ENCODE data around the gene ATP6V1F.

ATP6V1F gene

DNA sequence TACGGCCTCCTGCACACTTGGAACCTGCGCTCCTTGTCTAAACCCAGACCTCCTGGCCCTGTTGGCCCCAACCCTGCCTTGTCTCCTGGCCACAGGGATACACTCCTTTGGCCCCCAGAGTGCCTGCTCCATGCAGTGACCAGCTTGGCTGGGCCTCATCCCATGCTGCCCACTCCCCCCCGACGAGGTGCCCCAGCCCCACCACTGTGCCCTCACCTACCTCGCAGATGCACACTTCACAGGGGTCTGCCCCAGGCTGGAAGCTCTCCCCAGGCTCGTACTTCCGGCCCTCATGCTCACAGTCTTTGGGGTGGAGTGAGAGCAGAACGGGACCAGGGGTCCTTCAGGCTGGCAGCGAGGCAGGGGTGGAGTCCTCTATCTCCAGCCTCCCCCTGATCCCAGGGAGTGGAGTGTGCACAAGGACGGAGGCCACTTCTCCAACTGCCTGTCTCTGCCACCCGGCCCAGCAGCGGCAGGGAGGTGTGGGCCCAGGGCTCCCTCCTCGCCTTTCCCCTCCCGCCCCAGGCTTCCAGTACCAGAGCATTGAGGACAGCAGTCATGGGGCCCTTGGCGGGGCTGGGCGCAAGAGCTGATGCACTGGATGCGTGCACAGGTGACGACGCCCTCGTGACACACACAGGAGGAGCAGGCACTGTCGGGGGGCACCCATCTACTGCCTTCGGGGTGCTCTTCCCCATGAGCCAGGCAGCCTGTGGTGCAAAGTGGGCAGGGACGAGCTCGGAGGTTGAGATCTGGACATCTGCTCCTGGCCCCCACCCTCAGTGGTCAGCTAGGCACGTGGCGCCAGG, 22.1 kb downstream of the ATP6V1F start:
- DNase-seq, result no peak

DNA sequence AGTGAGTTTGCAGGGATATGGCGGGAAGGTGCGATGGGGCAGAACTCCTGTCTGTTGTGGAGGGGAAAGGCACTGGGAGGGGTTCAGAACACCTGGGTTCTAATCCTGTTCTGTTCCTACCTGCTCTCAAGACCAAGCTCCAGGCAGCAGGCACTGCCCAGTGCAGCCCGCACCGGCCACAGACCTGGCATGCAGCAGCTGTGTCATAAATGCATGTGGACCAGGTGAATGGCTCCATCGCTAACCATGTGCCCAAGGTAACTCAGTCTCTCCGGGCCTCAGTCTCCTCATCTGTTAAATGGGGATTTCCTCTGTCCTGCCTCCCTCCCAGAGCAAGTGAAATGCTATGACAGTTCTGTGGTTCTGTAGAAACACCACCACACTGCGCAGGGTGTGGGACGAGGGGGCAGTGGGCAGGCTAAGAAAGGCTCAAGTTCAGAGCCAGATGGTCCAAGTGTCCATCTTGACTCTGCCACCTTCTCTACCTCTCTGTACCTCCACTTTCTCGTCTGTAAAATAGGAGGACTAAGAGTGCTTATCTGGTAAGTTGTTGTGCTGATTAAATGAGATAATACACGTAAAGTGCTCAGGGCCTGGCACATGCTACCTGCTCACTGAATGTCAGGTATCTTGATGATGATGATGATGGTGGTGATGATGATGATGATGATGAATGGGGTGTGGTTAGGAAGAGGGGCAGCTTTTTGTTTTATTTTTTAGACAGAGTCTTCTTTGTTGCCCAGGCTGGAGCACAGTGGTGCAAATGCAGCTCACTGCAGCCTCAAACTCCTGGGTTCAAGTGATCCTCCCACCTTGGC, 22.9 kb downstream of the ATP6V1F start:
- no peak for DNase-seq

DNA sequence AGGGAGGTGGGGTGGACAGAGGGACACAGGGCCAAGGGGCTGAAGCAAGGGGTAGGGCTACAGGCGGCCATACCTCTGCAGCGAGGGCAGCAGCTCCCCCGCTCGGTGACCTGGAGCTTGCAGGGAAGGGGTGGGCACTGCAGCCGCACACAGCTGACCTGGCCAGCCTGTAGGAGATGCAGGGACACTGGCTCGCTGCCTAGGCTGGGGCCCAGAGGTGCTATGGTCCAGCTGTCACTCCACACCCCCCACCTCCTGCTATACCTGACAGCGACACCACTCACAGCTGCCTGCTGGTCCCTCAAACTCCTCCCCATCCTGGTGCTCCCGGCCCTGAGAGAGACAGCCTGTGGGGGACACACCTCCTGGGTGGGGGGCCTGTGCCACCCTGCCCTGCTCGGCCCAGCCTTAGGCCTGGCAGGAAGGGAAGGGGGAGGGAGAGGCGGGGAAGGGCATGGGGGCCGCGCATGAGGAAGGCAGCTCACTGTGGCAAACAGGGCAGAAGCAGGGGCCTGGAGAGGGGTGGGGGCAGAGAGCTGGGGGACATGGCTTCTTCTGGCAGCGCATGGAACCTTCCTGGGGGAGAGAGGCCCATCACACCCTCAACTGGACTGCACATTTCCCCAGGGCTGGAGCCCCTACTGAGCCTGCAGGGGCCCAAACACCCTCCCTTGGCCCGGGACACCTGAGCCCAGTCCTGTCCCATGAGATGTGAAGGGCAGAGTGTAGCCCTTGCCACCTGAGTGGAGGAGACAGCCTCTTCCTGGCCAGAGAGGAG, 23.9 kb downstream of the ATP6V1F start:
- no peak for DNase-seq

DNA sequence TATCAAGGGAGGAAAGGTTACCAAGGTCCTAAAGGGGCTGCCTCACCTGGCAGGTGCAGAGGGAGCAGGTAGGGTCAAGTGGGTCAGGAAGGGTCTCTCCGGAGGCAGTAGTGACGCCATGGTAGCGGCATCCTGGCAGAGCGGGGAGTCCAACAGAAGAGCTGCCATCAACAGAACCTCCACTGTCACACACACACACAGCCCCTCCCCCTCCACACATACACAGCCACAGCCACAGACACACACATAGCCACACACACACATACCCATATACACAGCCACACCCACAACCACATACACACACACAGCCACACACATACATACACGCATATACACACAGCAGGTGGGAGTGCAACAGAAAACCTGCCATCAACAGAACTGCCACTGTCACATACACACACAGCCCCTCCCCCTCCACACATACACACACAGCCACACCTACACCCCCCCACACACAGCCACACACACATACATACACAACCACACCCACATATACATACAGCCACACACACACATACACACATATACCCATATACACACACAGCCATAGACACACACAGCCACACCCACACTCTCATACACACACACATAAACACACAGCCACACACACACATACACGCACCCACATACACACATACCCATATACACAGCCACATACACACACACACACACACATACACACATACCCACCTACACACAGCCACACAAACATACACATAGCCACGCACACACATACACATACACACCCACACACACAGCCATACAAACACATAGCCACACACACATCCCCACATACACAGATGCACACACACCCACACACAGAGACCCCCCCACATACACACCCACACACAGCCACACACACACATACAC, 24.7 kb downstream of the ATP6V1F start:
- no peak for DNase-seq

DNA sequence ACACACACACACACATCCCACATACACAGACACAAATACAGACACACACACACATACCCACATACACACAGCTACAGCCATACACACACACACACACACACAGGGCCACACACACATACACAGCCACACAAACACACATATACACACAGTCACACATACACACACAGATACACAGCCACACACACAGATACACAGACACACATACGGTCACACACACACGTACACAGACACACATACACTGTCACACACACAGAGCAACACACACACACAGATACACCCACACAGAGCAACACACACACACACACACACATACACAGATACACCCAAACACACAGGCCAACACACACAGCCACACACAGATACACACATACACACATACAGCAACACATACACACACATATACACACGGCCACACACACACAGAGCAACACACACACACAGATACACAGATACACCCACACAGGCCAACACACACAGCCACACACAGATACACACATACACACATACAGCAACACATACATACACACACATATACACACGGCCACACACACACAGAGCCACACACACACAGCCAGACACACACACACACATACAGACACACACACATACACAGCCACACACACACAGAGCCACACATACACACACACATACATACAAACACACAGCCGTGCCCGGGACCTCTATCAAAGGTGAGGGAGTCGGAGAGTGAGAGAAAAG, 25.5 kb downstream of the ATP6V1F start:
- no peak for DNase-seq

DNA sequence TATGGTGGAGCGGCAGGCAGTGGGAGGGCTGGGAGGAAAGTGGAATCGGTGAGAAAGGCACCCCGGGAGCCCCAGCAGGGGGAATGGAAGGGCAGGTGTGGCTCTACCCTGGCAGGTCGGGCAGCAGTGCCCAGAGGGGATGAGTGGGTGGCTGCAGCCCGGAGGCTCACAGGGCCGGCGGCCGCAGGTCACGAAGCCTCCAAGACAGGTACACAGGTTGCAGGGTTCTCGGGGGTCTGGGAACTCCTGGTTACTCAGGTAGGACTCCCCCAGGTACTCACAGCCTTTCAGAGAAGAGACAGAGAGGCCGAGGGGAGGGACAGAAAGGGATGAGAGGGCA, 26.1 kb downstream of the ATP6V1F start:
- no peak for DNase-seq

DNA sequence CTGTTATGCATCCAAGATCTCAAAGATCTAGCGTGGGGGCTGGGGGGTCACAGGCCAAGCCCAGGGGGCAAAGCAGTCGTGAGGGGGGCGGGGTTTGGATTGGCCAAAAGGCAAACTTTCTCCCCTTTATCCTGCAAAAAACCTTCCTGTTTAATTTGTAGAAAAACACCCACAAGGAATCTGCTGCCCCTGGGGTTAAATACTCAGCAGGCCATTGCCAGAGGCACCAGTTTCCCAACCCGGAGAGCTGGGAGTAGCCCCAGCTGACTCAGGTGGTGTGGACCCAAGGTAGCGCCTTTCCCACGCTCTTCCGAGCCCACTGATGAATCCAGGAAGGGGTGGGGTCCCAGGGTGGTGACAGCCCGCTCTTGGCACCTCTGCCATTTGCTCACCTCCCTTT, 26.5 kb downstream of the ATP6V1F start:
- no peak for DNase-seq

DNA sequence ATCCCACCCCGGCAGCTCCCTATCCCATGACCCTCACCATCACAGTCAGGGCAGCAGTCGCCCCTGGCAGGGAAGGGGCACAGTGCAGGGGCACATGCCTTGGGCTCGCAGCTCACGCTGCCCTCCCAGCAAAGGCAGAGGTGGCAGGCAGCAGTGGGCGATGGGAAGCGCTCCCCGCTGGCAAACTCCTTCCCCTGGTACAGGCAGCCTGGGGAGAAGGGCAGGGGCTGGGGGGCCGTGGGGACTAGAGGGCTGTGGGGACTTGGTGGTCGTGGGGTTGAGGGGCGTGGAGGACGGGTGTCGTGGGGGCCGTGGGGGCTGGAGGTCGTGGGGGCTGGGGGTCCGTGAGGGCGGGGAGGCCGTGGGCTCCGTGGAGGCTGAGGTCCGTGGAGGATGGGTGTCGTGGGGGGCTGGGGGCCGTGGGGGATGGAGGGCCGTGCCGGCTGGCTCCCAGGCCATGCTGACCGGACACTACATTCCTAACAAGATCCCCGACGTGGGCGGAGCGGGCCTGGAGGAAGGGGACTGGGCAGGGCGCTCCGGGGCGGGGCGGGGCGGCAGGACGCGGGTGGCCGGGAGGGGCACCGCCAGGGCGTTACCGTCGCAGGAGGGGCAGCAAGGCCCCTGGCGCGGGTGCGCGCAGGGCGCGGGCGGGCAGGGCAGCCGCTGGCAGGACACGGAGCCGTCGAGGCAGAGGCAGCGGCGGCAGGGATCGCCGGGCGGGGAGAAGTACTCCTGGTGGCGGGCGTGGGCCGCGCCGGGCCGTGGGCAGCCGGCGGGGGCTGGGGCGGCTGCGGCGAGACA, 27.9 kb downstream of the ATP6V1F start:
- no peak for DNase-seq

DNA sequence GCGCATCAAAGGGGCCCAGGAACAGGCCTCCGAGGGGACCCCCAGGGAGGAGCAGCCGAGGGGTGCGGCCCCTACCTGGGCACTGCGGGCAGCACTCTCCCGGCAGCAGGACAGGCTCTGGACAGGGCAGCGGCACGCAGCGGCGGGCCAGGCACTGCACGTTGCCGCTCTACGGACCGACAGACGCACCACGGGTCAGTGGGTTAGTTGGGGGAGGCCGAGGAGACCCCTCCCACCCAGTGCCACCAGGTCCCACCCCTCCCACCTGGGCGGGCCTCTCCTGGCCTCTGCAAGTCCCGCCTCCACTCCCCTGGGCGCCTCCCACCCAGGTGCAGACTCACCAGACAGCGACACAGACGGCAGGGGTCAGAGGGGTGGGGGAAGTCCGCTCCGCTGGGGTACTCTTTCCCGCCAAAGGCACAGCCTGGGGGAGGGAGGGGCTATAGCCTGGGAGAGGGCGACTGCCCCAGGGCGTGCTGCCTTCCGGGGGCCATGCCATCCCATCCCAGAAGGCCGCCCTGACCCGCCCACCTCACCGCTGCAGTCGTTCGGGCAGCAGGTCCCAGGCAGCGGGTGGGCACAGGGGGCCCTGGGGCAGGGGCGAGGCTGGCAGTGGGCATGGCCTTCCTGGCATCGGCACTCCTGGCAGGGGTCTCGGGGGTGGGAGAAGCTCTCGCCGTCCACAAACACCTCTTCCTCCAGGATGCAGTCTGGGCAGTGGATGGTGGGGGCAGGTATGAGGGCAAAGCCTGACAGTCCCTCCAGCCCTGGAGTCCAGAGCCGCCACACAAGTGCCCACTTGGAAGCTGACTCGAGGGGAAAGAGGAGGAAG, 28.7 kb downstream of the ATP6V1F start:
- DNase-seq, result no peak

DNA sequence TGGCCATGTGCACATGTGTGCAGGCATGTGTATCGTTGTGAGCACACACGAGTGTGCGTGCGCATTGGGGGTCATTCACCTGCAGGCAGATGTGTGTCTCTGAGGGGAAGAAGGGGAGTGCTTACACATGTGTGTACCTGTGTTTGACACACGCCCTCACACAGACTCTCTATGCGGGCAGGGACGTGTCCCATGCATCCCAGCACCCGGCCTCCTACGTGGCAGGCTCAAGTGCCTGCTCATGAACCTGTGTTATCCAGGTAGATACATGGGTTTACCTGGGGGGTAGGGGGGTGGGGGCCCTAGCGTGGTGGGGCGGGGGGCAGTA, 29.2 kb downstream of the ATP6V1F start:
- DNase-seq, result no peak

DNA sequence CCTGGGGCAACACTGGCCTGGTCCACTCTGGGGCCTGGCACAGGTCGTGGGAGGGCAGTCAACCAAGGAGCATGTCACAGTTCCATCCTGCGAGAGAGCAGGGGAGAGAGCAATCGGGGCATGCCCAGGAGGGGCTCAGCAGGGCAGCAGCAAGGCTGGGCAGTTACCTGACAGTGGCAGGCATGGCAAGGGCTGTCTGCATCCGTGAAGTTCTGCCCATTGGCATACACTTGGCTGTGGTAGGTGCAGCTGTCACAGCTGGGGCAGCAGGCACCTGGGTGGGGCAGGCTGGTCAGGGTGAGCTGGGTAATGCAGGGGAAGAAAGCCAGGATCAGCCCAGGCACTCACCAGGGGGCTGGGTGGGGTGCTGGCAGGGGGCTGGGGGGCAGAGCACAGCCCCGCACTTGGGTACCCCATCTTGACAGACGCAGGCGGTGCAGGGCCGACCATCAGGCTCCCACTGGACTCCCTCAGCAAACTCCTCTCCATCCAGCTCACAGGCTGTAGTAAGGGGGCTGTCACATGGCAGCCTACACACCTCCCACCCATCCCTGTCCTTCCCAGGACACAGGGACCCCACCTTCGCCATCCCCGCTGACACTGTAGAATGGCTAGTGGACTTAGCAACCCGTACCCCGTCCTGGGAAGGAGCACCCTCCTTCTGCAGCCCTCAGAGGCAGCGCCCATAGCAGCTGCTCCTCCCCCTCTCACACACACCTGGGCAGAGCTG, 30.0 kb downstream of the ATP6V1F start:
- DNase-seq, result no peak

DNA sequence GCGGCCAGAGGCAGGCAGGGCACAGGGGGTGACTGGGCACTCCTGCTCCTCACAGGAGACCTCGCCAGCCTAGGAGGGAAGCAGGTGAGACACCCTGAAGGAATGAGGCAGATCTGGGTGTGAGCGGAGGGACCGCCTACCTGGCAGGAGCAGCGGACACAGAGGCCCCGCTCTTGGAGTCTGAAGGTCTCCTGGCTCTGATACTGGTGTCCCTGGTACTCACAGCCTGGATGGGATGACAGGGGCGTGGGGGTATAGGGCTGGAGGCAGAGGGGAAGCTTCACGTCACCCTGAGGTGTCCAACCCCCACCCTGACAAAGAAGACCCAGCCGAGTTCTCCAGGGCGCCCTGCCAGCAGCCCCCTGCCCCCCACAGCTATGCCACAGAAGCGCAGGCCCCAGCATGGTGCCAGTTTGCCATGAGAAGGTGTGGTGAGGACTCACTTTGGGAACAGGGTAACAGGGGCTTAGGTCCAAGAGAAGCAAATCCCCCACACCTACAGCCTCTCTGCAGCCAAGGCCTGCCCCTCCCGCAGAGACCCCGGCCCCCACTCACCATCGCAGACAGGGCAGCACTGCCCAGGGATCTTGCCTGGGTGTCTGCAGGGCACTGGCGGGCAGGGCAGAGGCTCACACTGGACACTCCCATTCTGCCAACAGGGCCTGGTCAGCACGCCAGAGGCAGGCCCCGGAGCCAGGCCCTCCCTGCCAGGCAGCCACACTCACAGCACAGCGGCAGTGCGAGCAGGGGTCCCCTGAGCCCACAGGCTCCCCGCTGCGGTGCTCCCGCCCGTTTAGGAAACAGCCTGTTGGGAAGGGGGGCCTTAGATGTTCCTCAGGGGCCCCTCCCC, 30.8 kb downstream of the ATP6V1F start:
- no peak for DNase-seq

DNA sequence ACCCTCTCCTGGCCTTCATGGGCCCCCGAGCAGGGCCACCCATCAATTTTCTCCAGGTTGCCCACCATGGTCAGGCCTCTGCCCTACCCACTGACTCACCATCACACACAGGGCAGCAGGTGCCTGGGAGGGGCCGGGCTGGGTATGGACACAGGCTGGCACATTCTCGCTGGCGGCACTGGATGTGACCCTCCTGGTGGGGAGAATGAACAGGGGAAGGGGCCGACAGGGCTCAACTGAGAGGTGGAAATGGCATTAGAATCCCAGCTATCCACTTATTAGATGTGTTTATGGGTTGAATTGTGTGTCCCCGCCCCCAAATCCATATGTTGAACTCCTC, 31.4 kb downstream of the ATP6V1F start:
- DNase-seq, result no peak

DNA sequence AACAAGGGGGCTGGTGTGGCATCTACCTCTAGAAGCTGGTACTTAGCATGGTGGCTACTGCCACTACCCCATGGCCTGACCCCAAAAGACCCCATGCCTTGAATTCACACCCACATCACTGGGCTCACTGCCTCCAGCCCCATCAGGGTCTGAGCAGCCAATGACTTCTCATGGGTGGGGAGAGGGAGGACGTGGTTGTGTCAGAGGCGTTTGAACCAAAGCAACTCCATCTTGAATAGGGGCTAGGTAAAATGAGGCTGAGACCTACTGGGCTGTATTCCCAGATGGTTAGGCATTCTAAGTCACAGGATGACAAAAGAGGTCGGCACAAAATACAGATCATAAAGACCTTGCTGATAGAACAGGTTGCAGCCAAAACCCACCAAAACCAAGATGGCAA, 32.7 kb downstream of the ATP6V1F start:
- DNase-seq, result no peak

DNA sequence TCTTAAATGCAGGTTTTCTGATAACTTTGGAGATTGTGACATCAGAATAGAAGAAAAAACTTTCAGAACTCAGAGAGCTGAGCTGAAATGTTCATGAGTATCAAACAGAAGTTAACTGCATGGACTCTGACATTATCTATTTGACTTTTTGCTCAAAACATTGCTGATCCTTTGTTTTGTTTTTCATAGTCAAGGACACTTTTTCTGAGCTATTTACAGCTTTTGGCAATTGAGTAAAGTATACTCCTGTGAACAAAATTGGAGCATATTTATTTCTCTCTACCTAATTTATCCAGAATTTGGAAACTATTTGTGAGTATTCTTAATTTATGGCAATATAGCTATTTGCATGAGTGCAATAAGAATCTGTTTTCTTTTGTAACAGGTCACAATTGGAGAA, 36.7 kb downstream of the ATP6V1F start:
- no peak for DNase-seq

DNA sequence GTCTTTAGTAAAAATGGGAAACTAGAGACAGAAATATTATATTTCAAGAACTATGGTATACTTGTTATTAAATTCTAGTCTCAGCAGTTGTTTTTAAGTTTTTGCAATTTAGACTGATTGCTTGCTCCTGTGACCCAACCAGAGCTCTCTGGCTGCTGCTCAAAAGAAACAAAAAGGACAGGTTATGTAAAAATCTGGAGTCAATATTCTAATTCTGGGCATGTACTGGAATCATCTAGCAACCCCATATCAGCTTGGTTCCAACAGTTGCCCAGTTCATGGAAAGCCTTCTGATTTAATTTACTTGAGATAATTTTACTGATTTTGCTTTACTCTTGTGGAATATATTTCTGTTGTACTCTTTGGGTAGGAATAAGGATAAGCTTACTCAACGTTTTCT, 37.6 kb downstream of the ATP6V1F start:
- no peak for DNase-seq

DNA sequence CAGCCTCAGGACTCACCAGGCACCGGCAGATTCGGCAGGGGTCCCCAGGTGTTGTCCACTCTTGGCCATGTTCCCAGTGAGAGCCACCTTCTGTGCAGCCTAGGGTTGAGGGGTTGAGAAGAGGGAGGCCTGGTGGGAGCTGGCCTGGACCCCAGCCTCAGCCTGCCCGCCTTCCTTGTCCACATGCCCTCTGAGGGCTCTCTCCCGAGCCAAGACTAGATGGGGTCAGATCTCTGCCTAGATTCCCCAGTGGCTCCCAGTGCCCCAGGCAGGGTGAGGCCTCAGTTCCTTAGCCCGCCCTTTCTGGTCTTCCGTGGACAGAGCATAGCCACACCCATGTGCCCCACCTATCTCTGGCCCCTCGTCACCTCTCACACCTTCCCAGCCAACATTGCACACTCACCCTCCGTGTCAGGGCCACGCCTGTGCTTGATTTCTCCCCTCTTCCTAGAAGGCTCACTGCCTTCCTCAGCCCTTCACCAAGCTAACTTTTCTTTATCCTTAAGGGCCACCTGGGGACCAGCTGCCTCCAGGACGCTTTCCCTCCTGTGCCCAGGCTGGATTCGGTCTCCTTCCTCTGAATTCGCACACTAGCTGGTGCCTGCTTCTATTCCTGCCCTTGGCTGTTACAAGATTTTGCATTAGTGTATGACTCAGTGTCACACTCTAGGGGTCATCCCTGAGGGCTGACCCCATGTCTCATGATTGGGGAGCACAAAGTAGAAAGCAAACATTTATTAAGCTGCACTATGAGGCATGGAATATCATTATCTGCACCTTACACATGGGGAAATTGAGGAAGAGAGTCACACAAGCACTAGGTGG, 40.3 kb downstream of the ATP6V1F start:
- no peak for DNase-seq
